Erythroblast (primary cell): Measurements from ENCODE around the gene PCNT.
"Not testable (repeated sequence)": the region's sequence is repeated elsewhere in the genome, so short reads cannot be mapped to it uniquely, and the experiment has no call there.

Experiments
- DNase-seq, 2 experiments: peaks; one replicate each; lab custom pipeline; 2025; lab: John Stamatoyannopoulos, UW
- GATA1 ChIP-seq: IDR thresholded peaks from 2 replicates; pipeline ENCODE4 v1.6.1; 2011; ENCODE audit warnings: low read depth, mild to moderate bottlenecking, control low read depth, low read length, moderate library complexity
- POLR2A ChIP-seq: IDR thresholded peaks from 2 replicates; pipeline ENCODE4 v1.6.1; 2011; ENCODE audit warnings: mild to moderate bottlenecking, low read length

The PCNT gene

GRCh38 chr21:46428286-46428685 is 104.3 kb downstream of the PCNT start:
- no peak for DNase-seq
- TF ChIP-seq POLR2A (no peak), GATA1 (no peak)

DNA sequence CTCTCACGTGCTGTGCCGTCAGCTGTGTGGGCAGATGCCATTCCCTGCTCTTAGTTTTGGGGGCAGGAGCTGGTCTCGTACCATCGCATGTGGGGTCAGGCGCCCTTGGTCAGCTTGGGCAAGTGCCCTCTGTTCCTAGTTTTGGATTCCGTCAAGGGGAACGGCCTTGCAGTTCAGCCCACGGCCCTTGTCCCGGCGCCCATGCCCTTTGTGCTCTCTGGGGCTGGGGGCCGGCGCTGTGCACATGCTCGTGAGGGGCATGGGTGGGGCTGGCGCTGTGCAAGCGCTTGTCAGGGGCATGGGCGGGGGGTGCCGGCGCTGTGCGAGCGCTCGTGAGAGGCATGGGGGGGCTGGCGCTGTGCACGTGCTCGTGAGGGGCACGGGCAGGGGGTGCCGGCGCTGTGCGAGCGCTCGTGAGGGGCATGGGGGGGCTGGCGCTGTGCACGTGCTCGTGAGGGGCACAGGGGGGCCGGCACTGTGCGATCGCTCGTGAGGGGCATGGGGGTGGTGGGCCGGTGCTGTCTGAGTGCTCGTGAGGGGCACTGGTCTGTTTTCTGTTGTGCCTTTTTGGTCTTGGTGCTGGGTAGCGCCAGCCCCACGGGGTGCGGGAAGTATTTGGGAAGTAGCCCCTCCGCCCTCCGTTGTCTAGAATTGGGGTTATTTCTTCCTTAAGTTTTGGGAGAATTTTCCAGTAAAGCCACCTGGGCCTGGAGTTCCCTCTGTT is 105.2 kb downstream of the PCNT start:
- DNase-seq, result no peak
- no peak for TF ChIP-seq GATA1
- TF ChIP-seq POLR2A, result no peak

- no peak for TF ChIP-seq POLR2A
- no peak for TF ChIP-seq GATA1
- DNase-seq, result no peak
These were observed 106.1 kb downstream of the PCNT start for GRCh38 chr21:46429754-46430681.

DNA sequence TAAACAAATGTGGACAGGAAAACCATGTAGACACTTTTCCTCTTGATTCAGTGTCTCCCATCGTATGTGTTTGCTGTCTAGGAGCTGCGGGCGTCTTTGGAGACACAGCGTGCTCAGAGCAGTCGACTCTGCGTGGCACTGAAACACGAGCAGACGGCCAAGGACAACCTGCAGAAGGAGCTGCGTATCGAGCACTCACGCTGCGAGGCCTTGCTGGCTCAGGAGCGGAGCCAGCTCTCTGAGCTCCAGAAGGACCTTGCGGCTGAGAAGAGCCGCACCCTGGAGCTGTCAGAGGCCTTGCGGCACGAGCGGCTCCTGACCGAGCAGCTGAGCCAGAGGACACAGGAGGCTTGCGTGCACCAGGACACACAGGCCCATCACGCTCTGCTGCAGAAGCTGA is 107.5 kb downstream of the PCNT start:
- no peak for DNase-seq
- TF ChIP-seq GATA1 (no peak), POLR2A (no peak)

DNA sequence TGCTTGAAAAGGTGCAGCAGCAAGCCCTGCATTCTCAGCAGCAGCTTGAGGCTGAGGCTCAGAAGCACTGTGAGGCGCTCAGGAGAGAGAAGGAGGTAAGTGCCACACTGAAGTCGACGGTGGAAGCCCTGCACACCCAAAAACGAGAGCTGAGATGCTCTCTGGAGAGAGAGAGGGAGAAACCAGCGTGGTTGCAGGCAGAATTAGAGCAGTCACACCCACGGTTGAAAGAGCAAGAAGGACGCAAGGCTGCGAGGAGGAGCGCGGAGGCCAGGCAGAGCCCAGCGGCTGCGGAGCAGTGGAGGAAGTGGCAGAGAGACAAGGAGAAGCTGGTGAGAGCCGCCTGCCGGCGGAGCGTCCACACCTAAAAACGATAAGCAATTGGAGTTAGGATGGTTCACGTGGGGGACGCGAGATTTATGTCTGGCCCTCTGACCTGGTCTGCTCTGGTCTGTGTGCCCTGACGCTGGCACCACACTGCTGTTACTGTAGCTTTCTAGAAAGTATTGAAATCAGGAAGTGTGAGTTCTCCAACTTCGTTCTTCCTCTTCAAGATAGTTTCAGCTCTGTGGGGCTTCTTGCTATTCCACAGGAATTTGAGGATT is 108.0 kb downstream of the PCNT start:
- DNase-seq, result no peak
- TF ChIP-seq GATA1, result no peak
- TF ChIP-seq POLR2A, result no peak

DNA sequence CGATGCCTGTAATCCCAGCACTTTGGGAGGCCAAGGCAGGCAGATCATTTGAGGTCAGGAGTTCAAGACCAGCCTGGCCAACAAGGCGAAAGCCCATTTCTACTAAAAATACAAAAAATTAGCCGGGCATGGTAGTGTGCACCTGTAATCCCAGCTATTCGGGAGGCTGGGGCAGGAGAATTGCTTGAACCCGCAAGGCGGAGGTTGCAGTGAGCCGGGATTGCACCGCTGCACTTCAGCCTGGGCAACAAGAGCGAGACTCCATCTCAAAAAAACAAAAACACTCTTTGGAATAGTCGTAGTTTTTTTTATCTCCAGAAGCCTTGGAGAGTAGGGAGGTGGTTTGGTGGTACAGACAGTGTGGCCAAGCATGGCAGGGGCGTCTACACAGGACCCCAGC is 109.2 kb downstream of the PCNT start:
- not testable (repeated sequence) for DNase-seq

GRCh38 chr21:46434322-46434958 is 110.5 kb downstream of the PCNT start:
- TF ChIP-seq GATA1, result no peak
- TF ChIP-seq POLR2A, result no peak
- DNase-seq, result no peak

GRCh38 chr21:46435786-46436227 is 111.9 kb downstream of the PCNT start:
- DNase-seq, result no peak

GRCh38 chr21:46436621-46437020 is 112.7 kb downstream of the PCNT start:
- no peak for DNase-seq
- TF ChIP-seq POLR2A (no peak), GATA1 (no peak)

More at GRCh38 chr21:46435786-46436227, 111.9 kb downstream of the PCNT start:
- TF ChIP-seq POLR2A (no peak), GATA1 (no peak)

GRCh38 chr21:46437096-46437498 is 113.1 kb downstream of the PCNT start:
- TF ChIP-seq POLR2A (no peak), GATA1 (no peak)
- no peak for DNase-seq

DNA sequence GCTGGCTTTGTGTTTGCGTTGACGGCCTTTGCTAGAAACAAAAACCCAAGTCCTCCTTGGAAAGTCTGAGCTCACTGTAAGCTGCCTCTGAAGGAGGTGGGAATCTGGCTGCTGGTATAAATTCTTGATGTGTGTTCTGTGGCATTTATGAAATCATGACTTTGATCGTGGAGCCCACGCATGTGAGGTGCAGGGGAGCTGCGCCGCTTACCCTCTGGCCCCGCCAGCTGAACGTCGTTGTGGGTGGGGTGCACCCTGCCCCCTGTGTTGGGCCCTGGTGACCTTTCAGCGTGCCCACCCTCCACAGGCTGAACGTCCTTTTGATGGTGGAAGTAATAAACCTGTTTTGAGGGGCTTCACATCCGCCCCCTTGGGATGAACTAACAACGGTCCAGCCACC is 113.6 kb downstream of the PCNT start:
- no peak for DNase-seq
- TF ChIP-seq GATA1 (no peak), POLR2A (no peak)

- no peak for TF ChIP-seq POLR2A
- no peak for TF ChIP-seq GATA1
- no peak for DNase-seq
These were observed 114.3 kb downstream of the PCNT start for GRCh38 chr21:46438241-46438640.

- TF ChIP-seq POLR2A (no peak), GATA1 (no peak)
These were observed 116.0 kb downstream of the PCNT start for GRCh38 chr21:46439906-46440305.

More at GRCh38 chr21:46439906-46440305, 116.0 kb downstream of the PCNT start:
- no peak for DNase-seq
